Cardiac septum (tissue), 1 donor: ENCODE measurements around the gene FBXL12. TPM values are rescaled to one million over a fixed set of nuclear protein-coding genes. Genes with fewer than 3 reads are reported as not detected.
"Not testable (repeated sequence)": the region's sequence is repeated elsewhere in the genome, so short reads cannot be mapped to it uniquely, and the experiment has no call there.

Source experiments
- DNase-seq: peaks from one replicate; pipeline ENCODE4 v3.0.0-alpha.2; 2020; ENCODE audit warnings: low spot score
- intact Hi-C: fragments of 100-400 bp; cut with DNase I; formaldehyde crosslinking; loops from one replicate; pipeline ENCODE4 v1.14.0; 2022
- long read RNA-seq: library from polyadenylated mRNA; unstranded; transcript quantifications from one replicate; pipeline ENCODE4 v2.0.0, GENCODE V29; 2021
- total RNA-seq: library from RNA; stranded (reverse); fragmentation: NEBNext Ultra II Directional; extraction: Animal tissue kit (Norgen Biotek cat#: 25700); gene quantifications from one replicate; pipeline ENCODE4 v1.2.1, GENCODE V29; 2021
- donor health status: DM: no; HTN: no; CAD: no.

FBXL12 gene, protein sequence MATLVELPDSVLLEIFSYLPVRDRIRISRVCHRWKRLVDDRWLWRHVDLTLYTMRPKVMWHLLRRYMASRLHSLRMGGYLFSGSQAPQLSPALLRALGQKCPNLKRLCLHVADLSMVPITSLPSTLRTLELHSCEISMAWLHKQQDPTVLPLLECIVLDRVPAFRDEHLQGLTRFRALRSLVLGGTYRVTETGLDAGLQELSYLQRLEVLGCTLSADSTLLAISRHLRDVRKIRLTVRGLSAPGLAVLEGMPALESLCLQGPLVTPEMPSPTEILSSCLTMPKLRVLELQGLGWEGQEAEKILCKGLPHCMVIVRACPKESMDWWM
- total RNA-seq: 17.0 TPM
- long read RNA-seq, transcript FBXL12-201 (3 exons, 1,852 nt): major isoform, 11 of 34 reads
- long read RNA-seq, transcript FBXL12-208 (4 exons, 1,920 nt): minor isoform, 8 of 34 reads
- long read RNA-seq, partial matches to known transcripts: 2 of 34 reads
- long read RNA-seq, other reads (novel, unspliced or antisense): 1 of 34 reads

DNA sequence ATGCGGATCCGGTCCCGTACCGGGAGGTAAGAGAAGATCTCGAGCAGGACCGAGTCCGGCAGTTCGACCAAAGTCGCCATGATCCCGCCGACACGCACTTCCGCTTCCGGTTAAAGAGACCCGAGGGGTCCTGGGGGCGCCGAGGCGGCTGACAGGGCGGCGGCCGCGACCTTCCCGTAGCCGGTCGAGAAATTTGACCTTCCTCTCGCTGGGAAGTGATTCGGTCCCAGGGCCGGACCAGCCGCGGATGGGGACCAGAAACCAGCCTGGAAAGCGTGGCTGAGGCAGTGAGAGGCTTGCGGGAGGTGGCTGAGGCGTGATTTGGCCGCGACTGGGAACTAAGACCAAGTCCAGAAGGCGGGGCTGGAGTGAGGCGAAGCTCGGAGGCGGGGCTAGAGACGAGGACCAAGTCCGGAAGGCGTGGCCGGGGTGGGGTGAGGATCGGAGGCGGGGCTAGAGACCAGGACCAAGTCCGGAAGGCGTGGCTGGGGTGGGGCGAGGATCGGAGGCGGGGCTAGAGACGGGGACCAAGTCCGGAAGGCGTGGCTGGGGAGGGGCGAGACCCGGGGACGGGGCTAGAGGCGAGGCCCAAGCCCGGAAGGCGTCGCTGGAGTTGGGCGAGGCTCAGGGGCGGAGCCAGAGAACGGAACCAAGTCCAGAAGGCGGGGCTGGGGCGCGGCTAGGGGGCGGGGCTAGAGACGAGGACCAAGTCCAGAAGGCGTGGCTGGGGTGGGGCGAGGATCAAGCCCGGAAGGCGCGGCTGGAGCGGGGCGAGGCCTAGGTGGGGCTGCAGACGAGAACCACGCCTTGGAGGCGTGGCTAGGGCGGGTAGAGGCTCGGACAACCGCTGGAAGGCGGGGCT, at the start of gene FBXL12:
FBXL12 (minus strand) TSS at position 346 of the 862 bp plus-strand sequence; CDS start at position 80, 266 bp downstream.
- intact Hi-C loops: loop anchor here (1.0 kb wide), 1 partner anchor 27 kb away; no protein-coding TSS in a partner anchor
- DNase-seq: peak; percentile 100

DNA sequence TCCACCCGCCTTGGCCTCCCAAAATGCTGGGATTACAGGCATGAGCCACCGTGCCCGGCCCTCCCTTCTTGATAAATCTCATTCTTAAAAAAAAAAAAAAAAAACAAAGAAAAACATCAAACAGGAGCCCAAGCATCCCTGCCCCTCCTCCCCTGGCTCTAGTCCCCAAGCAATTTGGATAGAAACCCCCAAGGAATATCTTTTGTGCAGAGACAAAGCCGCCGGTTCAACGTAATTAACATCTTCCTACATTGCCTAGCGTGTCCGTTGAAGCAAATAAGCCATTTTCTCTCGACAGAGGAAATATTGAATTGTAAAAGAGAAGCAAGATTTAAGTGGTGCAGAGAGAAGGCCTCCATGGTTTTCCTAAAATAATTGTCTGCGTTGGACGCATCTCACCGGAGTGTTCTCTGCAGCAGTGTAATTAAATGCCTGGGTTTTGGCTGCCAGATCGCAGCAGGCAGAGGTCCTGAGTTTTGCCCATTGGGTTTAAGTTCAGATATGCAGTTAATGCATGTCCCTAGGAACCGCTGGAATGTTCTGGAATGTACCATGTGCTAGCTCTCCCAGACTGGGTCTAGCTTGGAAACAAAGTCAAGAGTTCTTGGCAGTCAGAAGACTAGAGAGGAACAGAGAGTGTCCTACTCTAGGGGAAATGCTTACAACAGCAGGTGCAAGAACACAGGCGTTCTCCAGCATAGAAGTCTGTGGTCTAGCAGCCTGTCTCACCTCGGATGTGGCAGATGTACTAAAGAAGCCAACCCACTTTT, 47.0 kb upstream of the FBXL12 start:
- no peak for DNase-seq
- intact Hi-C loops: no loop called here

DNA sequence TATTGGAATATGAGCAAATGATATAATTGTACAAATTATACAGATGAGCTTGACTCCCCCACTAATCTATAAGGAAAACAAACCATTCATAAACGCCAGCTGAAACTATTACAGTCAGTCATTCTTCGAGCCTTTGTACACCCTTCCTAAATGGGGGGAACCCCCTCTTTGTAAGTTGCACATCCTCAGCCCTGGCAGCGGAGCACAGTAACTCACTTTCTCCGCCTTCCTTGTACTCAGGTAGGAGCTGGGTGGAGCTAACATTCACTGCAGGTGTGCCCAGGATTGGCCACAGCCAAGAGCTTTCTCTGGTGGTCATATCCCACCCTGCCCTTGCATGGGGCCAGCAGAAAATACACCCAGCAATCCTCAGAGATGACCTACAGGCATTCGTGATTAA, 44.9 kb upstream of the FBXL12 start:
- DNase-seq: no peak
- intact Hi-C loops: no loop called here

DNA sequence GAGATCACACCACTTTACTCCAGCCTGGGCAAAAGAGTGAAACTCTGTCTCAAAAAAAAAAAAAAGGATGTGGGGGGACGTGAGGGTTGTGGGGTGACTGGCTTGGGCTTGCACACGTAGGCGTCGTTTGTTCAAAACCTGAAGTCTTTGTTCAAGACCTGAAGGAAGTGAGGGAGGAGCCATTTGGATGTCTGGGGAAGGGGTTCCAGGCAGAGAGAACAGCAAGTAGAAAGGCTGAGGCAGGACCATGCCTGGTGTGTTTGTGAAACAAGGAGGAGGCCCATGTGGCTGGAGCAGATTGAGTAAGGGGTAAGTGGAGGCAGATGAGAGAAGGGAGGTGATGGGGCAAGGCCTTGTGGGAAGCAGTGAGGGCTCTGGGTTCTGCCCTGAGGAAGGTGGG, 44.1 kb upstream of the FBXL12 start:
- intact Hi-C loops: no loop called here
- no peak for DNase-seq

DNA sequence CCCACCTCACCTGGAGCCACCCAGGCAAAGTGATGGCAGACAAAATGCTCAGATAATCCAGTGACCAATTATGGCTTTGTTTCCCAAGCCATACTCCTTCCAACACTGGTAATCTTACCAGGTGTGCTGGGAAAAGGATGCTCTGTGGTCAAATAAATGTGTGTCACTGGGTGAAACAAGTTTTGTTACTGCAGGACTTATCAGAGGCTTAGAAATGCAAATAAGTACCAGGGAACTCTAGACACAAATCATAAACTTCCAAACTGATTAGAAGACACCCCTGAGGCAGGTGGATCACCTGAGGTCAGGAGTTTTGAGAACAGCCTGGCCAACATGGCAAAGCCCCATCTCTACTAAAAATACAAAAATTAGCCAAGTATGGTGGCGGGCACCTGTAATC, 42.6 kb upstream of the FBXL12 start:
- DNase-seq: no peak
- intact Hi-C loops: no loop called here

DNA sequence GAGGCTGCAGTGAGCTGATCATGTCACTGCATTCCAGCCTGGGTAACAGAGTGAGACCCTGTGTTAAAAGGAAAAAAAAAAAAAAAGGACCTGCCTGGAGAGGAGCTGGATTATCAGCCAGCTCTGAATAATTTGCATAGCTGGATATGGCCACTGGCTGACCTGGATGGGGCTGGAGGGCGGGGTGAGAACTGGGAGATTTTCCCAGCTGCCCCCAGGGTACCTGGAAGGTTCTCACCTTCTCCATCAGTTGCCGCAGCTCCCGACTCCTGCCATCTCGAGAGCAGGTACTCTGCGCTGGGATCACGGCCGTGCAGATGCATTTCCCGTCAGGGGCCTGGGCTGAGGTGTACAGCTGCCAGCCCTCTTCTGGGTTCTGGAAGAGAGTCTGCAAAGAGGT, 41.5 kb upstream of the FBXL12 start:
- DNase-seq: no peak
- intact Hi-C loops: no loop called here

DNA sequence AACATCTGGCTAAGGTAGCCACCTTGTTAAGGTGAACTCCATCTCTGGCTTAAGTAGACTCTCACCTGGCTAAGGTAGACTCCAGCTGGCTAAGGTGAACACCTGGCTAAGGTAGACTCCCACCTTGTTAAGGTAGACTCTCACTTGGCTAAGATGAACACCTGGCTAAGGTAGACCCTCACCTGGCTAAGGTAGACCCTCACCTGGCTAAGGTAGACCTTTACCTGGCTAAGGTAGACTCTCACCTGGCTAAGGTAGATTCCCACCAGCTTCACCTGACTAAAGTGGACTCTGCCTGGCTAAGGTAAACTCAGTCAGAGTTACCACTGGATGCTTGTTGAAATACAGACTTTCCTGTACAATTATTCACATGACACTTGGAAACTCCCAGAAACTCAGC, 39.9 kb upstream of the FBXL12 start:
- intact Hi-C loops: no loop called here
- no peak for DNase-seq

DNA sequence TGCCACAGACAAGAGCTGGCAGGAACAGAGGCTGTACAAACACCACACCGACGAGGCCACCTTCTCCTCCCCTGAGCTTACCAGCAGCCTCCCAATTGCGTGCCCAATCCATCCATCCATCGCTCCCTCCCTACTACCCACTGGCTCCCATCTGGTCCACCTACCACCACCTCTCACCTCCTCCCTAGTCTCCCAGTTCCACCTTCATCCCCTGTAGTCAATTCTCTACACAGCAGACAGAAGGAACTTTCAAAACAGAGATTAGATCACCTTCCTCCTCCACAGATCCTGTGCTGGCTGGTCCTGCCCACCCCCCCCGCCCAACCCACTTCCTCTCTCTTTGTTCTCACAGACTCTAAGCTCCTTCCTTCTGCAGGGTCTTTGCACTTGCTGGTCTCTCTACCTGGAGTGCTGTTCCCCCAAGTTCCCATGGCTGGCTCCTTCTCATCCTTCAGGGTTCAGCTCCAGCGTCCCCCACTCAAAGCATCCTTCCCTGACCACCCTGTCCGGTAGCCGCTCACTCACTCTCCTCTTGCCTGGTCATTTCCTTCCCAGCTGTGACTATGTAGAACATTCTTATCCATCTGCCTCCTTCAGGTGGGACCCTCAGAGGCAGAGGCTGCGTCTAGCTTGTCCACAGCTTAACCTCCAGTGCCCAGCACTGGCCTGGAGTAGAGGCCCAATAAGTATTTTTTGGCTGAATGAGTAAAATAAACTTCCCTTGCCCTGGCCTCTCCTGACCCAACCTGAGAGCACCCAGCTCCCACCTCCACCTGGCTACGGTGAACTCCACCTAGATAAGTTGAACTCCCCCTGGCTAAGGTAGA, 39.3 kb upstream of the FBXL12 start:
- intact Hi-C loops: no loop called here
- DNase-seq: no peak

DNA sequence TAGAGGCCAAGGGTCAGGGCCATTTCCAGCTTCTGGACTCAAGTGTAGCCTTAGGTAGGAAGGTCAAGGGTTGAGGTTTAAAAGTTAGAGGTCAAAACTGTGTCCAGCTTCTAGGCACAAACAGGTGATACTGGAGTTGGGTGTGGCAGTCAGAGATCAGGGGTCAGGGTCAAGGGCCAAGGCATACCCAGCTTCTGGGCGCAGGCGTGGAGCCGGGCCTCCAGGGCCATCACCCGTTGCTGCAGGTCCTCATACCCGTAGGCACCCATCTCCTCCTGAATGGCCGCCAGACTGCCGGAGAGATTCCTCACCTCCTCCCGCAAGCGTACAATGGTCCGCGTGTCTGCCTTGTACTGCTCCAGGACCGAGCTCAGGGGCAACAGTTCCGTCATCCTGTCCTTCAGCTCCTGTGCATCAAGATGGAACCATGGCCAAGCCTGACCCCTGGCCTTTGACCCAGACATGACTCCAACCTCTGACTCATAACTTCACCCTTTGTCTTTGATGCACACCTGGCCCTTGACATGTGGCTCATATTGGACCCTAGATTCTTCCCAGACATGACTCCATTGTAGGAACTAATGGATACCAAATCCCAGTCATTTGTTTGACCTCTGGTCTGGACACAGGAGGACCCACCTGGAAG, 38.3 kb upstream of the FBXL12 start:
- intact Hi-C loops: no loop called here
- no peak for DNase-seq

DNA sequence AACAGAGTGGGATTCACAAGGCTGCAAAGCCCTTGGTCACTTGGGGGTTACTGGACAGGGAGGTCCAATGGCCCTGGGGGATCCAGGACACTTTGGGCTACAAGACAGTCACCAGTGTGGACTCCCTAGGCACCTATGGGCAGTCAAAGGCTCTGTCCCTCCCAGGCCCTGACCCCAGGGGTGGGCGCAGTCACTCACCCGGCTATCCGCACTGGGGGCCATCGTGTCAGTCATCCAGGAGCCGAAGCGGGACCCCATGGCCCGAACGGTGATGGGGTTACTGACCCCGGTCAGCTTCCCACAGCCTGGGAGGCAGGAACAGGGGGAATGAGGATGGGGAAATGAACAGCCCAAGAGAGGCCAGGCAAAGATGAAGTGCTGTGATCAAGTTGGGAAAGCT, 37.7 kb upstream of the FBXL12 start:
- no peak for DNase-seq
- intact Hi-C loops: no loop called here

DNA sequence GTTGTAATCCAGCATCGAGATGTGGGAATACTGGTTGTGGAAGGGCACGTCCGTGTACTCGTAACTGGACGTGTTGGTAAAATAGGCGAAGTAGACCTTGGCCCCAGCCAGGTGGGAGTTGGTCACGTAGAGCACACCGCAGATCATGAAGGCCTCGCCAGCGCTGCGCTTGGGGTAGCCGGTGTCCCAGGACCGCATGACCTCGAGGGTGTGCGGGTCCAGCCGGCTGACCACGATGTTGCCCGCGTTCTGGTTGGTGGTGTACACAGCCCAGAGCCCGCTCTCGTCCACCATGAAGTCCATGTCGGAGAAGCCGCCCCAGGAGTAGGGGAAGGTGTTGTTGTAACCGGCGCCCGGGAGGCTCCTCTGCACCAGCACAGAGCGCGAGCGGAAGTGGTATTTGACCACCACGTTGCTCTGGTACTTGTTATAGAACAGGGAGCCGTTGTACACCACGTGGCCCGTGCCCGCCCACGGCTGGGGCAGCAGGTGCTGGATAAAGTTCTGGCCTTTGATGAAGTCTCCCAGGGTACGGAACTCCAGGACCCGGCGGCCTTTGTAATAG, 35.5 kb upstream of the FBXL12 start:
- no peak for DNase-seq
- intact Hi-C loops: no loop called here

DNA sequence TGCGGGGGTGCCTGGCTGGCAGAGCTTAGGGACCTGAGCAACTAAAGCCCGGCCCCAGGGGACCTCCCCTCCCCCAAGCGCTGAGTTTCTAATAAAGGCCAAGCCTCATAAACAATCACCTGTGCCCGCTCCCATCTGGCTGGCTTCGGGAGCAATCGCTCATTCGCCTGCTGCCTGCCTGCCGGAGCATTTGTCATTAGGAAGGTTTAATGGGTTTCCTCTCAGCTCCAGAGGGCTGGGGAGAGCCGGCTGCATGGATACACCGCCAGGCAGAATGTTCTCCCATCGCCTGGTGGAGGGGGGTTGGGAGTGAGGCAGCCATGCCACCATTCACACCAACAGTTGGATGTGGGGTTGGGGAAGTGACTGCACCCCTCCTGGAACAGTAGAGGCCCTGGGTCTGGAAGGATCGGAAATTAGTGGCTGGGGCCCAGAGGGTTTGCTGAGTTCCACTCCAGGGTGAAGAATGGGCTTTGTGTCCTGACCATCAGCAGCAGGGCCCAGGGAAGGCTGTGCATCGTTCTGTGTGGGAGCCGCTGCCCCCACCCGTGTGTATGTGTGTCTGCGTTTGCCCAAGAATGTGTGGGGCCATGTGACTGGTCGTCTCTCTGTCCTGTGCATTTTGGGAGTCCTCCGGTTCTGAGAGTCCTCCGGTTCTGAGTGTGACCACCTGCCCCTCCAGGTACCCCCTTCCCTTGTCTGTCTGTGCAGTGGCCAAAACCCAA, 31.5 kb upstream of the FBXL12 start:
- intact Hi-C loops: no loop called here
- DNase-seq: no peak

DNA sequence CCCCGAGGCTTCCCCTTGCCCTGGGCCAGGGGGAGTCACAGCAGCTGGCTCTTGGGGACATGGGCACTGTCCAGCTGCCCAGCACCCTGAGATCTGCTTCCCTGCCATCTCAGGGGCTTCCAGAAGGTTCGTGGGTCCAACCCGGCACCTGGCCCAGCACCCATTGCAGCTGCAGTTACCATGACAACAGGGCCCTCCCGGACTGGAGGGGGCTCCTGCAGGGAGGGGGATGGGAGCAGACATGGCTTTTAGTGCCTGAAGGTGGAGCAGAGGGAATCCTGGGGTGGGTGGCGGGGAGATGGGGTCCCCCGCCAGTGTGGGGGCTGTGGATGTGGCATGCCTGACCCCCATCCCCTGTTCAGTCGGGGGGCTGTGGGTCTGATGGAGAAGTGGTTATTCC, 30.9 kb upstream of the FBXL12 start:
- DNase-seq: no peak
- intact Hi-C loops: no loop called here

DNA sequence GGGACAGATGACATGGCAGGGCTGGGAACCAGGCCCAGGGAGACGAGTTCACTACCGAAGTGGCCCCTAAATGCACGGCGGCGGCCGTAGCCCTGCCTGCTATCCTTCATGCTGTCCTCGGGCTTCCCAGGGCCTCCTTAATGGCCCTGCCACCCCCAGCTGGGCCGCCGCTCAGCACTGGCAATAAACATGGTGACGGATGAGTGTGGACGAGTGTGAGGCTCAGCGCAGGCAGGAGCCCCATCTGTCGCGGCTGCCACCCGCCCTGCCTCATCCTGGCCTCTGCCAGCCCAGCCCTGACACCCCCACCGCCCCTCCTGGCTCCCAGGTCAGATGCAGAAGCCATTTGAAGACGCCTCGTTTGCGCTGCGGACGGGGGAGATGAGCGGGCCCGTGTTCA, 29.9 kb upstream of the FBXL12 start:
- DNase-seq: no peak
- intact Hi-C loops: no loop called here

DNA sequence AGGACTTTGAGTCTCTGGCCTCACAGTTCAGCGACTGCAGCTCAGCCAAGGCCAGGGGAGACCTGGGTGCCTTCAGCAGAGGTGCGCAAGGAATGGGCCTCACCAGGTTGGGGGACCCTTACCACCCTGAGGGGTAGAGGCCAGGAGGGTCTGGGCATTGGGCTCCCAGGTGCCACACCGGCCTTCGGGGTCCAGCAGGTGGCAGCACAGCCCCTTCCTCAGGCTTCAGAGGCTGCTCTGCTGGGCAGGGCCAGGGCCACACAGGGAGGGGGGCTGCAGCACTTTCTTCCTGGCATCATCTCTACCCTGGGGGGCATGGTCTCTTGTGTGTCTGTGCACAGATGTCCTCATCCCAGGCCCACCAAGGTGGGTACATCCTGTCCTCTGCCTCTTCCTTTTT, 29.2 kb upstream of the FBXL12 start:
- intact Hi-C loops: no loop called here
- no peak for DNase-seq

DNA sequence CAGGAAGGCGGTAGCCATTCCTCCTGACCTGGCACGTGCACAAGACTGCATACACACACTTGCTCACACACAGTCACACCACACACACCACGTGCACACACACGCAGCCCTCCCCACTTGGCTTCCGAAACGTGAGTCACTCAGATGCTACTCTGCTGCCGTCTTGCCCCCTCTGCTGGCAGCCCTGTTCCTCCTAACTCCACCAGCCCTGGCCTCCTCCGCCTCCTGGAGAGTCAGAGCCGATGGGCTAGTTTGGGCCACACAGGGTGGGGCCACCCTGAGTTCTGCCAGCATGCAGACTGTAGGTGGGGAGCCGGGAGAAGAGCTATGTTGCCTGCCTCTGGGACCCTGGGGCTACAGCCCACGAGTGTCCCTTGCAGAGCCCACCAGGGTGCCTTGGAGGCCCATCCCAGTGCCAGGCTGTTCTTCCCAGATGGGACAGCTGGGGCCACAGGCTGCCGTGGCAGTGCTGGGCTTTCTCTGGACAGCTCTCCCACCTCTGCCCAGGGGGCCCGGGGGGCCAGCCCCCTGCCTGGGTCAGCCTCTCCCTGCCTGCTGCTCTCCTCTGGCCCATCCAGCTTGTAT, 28.3 kb upstream of the FBXL12 start:
- intact Hi-C loops: no loop called here
- no peak for DNase-seq

DNA sequence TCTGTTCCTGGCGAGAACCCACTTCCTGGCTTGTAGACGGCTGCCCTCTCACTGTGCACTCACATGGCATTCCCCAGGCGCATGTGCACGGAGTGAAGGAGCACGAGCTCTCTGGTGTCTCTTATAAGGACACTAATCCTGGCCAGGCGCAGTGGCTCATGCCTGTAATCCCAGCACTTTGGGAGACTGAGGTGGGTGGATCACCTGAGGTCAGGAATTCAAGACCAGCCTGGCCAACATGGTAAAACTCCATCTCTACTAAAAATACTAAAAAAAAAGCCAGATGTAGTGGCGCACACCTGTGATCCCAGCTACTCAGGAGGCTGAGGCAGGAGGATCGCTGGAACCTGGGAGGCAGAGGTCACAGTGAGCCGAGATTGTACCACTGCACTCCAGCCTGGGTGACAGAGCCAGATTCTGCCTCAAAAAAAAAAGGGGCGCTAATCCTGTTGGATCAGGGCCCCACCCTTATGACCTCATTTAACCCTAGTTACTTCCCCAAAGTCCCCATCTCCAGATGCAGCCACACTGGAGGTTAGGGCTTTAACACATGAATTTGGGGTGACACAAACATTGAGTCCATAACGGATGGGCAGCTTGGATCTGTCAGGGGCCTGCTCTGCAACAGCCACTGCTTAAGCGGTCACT, 24.9 kb upstream of the FBXL12 start:
- intact Hi-C loops, DNase-seq: not testable (repeated sequence)
